GM23338 (cell line): ENCODE measurements around the gene GPR63. TPM values are rescaled to one million over a fixed set of nuclear protein-coding genes. Genes with fewer than 3 reads are reported as not detected.
"Not testable (repeated sequence)": the region's sequence is repeated elsewhere in the genome, so short reads cannot be mapped to it uniquely, and the experiment has no call there.

Source experiments
- ATAC-seq: fragments of 200-7000 bp; cut with Tn5 transposase; 3 replicates; pipeline ENCODE4 v1.9.1; 2020
- DNase-seq: peaks from one replicate; pipeline ENCODE4 v3.0.0-alpha.2; 2015; ENCODE audit warnings: low spot score
- H2AFZ ChIP-seq: fragments of 200-600 bp; sonication (generic); 2 replicates; pipeline ENCODE4 v1.8.0; 2016; ENCODE audit warnings: antibody characterized with exemption, mild to moderate bottlenecking, moderate library complexity
- H3F3A ChIP-seq: fragments of 200-600 bp; sonication (generic); replicated peaks from 2 replicates; pipeline ENCODE4 v1.8.0; 2017; ENCODE audit warnings: antibody characterized with exemption, mixed run types, low read depth
- H3K27ac ChIP-seq: fragments of 200-600 bp; sonication (generic); 2 replicates; pipeline ENCODE4 v1.6.1; 2016; ENCODE audit warnings: low read depth
- H3K27me3 ChIP-seq: fragments of 200-600 bp; sonication (generic); 2 replicates; pipeline ENCODE4 v1.8.0; 2016; ENCODE audit warnings: mild to moderate bottlenecking, mixed run types, moderate library complexity; ENCODE audit not compliant: insufficient read depth
- H3K36me3 ChIP-seq: fragments of 200-600 bp; sonication (generic); 2 replicates; pipeline ENCODE4 v1.8.0; 2016; ENCODE audit warnings: mild to moderate bottlenecking; ENCODE audit not compliant: insufficient read depth
- H3K4me1 ChIP-seq: fragments of 200-600 bp; sonication (generic); 2 replicates; pipeline ENCODE4 v1.8.0; 2016; ENCODE audit warnings: mild to moderate bottlenecking, moderate library complexity; ENCODE audit not compliant: insufficient read depth
- H3K4me2 ChIP-seq: fragments of 200-600 bp; sonication (generic); 2 replicates; pipeline ENCODE4 v1.7.1; 2017; ENCODE audit warnings: mixed run types
- H3K4me3 ChIP-seq: fragments of 200-600 bp; sonication (generic); 2 replicates; pipeline ENCODE4 v1.6.1; 2016; ENCODE audit warnings: mixed run types
- H3K79me2 ChIP-seq: fragments of 200-600 bp; sonication (generic); replicated peaks from 2 replicates; pipeline ENCODE4 v1.8.0; 2017; ENCODE audit warnings: mild to moderate bottlenecking; ENCODE audit not compliant: insufficient read depth
- H3K9me2 ChIP-seq: fragments of 200-600 bp; sonication (generic); 2 replicates; pipeline ENCODE4 v1.8.0; 2017; ENCODE audit not compliant: insufficient read depth
- H4K20me1 ChIP-seq: fragments of 200-600 bp; sonication (generic); replicated peaks from 2 replicates; pipeline ENCODE4 v1.8.0; 2017; ENCODE audit warnings: mild to moderate bottlenecking; ENCODE audit not compliant: insufficient read depth
- H3K27ac Mint-ChIP-seq: 2 replicates; pipeline ENCODE4 v1.8.0; 2020; ENCODE audit warnings: inconsistent platforms, mild to moderate bottlenecking, moderate library complexity, mixed read lengths
- H3K27me3 Mint-ChIP-seq: 3 replicates; pipeline ENCODE4 v1.8.0; 2022; ENCODE audit warnings: low read depth, mild to moderate bottlenecking, moderate library complexity, mixed read lengths, inconsistent platforms; ENCODE audit not compliant: insufficient read depth, poor library complexity
- H3K36me3 Mint-ChIP-seq: 3 replicates; pipeline ENCODE4 v1.8.0; 2021; ENCODE audit warnings: low read depth, mild to moderate bottlenecking, inconsistent platforms, moderate library complexity, mixed read lengths
- H3K4me1 Mint-ChIP-seq: 3 replicates; pipeline ENCODE4 v1.8.0; 2020; ENCODE audit warnings: mild to moderate bottlenecking, inconsistent platforms, mixed read lengths
- H3K4me3 Mint-ChIP-seq: 3 replicates; pipeline ENCODE4 v1.8.0; 2021; ENCODE audit warnings: moderate library complexity, mild to moderate bottlenecking, inconsistent platforms, mixed read lengths
- H3K9me3 Mint-ChIP-seq: 3 replicates; pipeline ENCODE4 v1.8.0; 2020; ENCODE audit warnings: moderate library complexity, mild to moderate bottlenecking, inconsistent platforms, mixed read lengths
- CREB1 ChIP-seq: fragments of 250-450 bp; sonication (Bioruptor Pico); IDR thresholded peaks from 2 replicates; pipeline ENCODE4 v1.5.0; 2020; ENCODE audit warnings: low read depth, mild to moderate bottlenecking, moderate library complexity
- EZH2 ChIP-seq: fragments of 200-600 bp; sonication (generic); IDR thresholded peaks from one replicate; pipeline ENCODE4 v1.8.0; 2017; ENCODE audit warnings: antibody characterized with exemption, mild to moderate bottlenecking, low read depth; ENCODE audit not compliant: unreplicated experiment
- NANOG ChIP-seq: IDR thresholded peaks from 2 replicates; pipeline ENCODE4 v1.6.1; 2016; ENCODE audit warnings: antibody characterized with exemption, borderline replicate concordance
- POLR2AphosphoS5 ChIP-seq: IDR thresholded peaks from 2 replicates; pipeline ENCODE4 v1.6.1; 2016; ENCODE audit warnings: antibody characterized with exemption, low read depth
- STAT1 ChIP-seq: IDR thresholded peaks from one replicate; pipeline ENCODE4 v1.6.1; 2016; ENCODE audit warnings: antibody characterized with exemption; ENCODE audit not compliant: unreplicated experiment
- ZNF114 ChIP-seq: fragments of 250-450 bp; sonication (Bioruptor Pico); IDR thresholded peaks from 2 replicates; pipeline ENCODE4 v1.5.0; 2020; ENCODE audit warnings: mild to moderate bottlenecking, moderate library complexity
- ZNF331 ChIP-seq: fragments of 250-450 bp; sonication (Bioruptor Pico); IDR thresholded peaks from 2 replicates; pipeline ENCODE4 v1.5.0; 2020; ENCODE audit warnings: low read depth, mild to moderate bottlenecking, moderate library complexity
- polyA plus RNA-seq: library from polyadenylated mRNA; unstranded; fragments of >200 nt; fragmentation: Nextera tagmentation; extraction: Ambion mirVana; gene quantifications from 2 replicates; pipeline ENCODE4 v1.2.1, GENCODE V29; 2016
- total RNA-seq: library from RNA; depleted of rRNA; stranded (reverse); fragments of >200 nt; shearing (Covaris generic); gene quantifications from 2 replicates; pipeline ENCODE4 v1.2.3, GENCODE V29; 2014
- TF ChIP-seq, protein P1 (sequence below): IDR thresholded peaks from 2 replicates; pipeline ENCODE4 v1.6.1; 2016; ENCODE audit warnings: antibody characterized with exemption
- TF ChIP-seq, protein P2 (sequence below), 2 experiments: fragments of 200-600 bp in 1 of 2; sonication (generic) in 1 of 2; conservative IDR thresholded peaks; 2 replicates each; pipeline versions ENCODE4 v1.5.1 to v1.6.1; 2016 to 2017; ENCODE audit warnings: antibody characterized with exemption in 2 of 2, low read depth in 2 of 2, mild to moderate bottlenecking in 2 of 2, moderate library complexity in 1 of 2
- TF ChIP-seq, protein P3 (sequence below): IDR thresholded peaks from one replicate; pipeline ENCODE4 v1.6.1; 2018; ENCODE audit warnings: antibody characterized with exemption; ENCODE audit not compliant: unreplicated experiment

GPR63 gene
- total and polyA plus RNA-seq, 2 experiments from 2014 or later: 5.4 to 19.3 TPM

DNA sequence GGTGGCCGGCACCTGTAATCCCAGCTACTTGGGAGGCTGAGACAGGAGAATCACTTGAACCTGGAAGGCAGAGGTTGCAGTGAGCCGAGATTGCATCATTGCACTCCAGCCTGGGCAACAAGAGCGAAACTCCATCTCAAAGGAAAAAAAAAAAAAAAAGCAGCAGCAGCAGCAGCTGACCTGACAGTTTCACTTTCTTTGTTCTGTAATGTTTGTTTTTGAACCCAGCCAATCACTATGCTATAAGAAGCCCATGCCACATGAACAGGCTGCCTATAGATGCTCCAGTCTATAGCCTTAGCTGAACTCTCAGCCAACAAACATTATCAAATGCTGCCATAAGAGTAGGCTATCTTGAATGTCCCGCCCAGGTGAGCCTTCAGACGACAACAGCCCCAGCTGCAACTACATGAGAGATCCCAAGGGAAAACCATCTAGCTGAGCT lies 47.9 kb upstream of the GPR63 start:
- H3K79me2 ChIP-seq, H3K4me3 ChIP-seq, H3K4me2 ChIP-seq, H3K27ac ChIP-seq, H3K27me3 ChIP-seq, H3F3A ChIP-seq, H3K4me1 ChIP-seq, H3K36me3 ChIP-seq, H4K20me1 ChIP-seq, H3K4me1 Mint-ChIP-seq, H3K4me3 Mint-ChIP-seq, H3K9me2 ChIP-seq, H3K27me3 Mint-ChIP-seq, H3K9me3 Mint-ChIP-seq, H3K36me3 Mint-ChIP-seq: not testable (repeated sequence)
- H2AFZ ChIP-seq: peak overlapping the region; percentile 11; the same call in 1 of the 2 replicates
- DNase-seq (peak; percentile 37), ATAC-seq (peak; percentile 73)
- peak overlapping the region; percentile 73; the same call in 1 of the 2 replicates for H3K27ac Mint-ChIP-seq

DNA sequence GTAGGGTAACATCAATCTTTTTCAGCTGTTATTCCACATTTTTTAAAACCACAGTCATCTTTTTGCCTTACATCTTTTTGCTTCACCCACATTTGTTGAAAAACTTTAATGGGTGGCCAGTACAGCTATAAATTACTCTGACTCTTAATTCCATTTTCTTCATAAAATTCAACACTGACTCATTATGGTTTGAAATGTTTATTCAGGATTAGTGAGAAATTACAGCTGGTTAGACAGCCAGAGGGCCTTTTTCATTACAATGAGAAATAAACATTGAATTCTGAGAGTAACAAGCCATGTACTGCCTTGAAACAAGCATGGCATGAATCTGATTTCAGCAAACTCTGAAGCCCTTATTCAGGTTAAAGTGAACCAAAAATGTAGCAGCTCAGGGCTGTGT lies 40.9 kb upstream of the GPR63 start:
- Histone ChIP-seq H3K36me3 (no peaks in the 10 kb centered on the region), H3K27ac (no peak overlapping the region), H3K4me3 (no peak overlapping the region), H3K27me3 (no peaks in the 10 kb centered on the region), H3K79me2 (no peaks in the 10 kb centered on the region), H3K9me2 (no peaks in the 10 kb centered on the region), H4K20me1 (no peaks in the 10 kb centered on the region), H2AFZ (peak overlapping the region; percentile 72; the same call in 1 of the 2 replicates), H3F3A (no peaks in the 10 kb centered on the region), H3K4me1 (no peaks in the 10 kb centered on the region), H3K4me2 (no peak overlapping the region)
- peaks cover 4% of the 10 kb centered on the region for H3K4me1 Mint-ChIP-seq
- no peak overlapping the region for H3K4me3 Mint-ChIP-seq
- ATAC-seq: no peak
- H3K36me3 Mint-ChIP-seq: no peaks in the 10 kb centered on the region
- no peak for DNase-seq
- no peaks in the 10 kb centered on the region for H3K9me3 Mint-ChIP-seq
- TF ChIP-seq NANOG (no peak), POLR2AphosphoS5 (no peak), ZNF331 (CRISPR knock-in tag) (no peak), STAT1 (no peak), EZH2 (no peak), ZNF114 (CRISPR knock-in tag) (no peak), CREB1 (CRISPR knock-in tag) (no peak)
- TF ChIP-seq, protein P1, sequence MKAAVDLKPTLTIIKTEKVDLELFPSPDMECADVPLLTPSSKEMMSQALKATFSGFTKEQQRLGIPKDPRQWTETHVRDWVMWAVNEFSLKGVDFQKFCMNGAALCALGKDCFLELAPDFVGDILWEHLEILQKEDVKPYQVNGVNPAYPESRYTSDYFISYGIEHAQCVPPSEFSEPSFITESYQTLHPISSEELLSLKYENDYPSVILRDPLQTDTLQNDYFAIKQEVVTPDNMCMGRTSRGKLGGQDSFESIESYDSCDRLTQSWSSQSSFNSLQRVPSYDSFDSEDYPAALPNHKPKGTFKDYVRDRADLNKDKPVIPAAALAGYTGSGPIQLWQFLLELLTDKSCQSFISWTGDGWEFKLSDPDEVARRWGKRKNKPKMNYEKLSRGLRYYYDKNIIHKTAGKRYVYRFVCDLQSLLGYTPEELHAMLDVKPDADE: no peak
- TF ChIP-seq, protein P2, sequence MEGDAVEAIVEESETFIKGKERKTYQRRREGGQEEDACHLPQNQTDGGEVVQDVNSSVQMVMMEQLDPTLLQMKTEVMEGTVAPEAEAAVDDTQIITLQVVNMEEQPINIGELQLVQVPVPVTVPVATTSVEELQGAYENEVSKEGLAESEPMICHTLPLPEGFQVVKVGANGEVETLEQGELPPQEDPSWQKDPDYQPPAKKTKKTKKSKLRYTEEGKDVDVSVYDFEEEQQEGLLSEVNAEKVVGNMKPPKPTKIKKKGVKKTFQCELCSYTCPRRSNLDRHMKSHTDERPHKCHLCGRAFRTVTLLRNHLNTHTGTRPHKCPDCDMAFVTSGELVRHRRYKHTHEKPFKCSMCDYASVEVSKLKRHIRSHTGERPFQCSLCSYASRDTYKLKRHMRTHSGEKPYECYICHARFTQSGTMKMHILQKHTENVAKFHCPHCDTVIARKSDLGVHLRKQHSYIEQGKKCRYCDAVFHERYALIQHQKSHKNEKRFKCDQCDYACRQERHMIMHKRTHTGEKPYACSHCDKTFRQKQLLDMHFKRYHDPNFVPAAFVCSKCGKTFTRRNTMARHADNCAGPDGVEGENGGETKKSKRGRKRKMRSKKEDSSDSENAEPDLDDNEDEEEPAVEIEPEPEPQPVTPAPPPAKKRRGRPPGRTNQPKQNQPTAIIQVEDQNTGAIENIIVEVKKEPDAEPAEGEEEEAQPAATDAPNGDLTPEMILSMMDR (conservative IDR thresholded peaks at IDR 0.05; ENCODE audit: low read depth in 2 of 2): no peak
- TF ChIP-seq, protein P3, sequence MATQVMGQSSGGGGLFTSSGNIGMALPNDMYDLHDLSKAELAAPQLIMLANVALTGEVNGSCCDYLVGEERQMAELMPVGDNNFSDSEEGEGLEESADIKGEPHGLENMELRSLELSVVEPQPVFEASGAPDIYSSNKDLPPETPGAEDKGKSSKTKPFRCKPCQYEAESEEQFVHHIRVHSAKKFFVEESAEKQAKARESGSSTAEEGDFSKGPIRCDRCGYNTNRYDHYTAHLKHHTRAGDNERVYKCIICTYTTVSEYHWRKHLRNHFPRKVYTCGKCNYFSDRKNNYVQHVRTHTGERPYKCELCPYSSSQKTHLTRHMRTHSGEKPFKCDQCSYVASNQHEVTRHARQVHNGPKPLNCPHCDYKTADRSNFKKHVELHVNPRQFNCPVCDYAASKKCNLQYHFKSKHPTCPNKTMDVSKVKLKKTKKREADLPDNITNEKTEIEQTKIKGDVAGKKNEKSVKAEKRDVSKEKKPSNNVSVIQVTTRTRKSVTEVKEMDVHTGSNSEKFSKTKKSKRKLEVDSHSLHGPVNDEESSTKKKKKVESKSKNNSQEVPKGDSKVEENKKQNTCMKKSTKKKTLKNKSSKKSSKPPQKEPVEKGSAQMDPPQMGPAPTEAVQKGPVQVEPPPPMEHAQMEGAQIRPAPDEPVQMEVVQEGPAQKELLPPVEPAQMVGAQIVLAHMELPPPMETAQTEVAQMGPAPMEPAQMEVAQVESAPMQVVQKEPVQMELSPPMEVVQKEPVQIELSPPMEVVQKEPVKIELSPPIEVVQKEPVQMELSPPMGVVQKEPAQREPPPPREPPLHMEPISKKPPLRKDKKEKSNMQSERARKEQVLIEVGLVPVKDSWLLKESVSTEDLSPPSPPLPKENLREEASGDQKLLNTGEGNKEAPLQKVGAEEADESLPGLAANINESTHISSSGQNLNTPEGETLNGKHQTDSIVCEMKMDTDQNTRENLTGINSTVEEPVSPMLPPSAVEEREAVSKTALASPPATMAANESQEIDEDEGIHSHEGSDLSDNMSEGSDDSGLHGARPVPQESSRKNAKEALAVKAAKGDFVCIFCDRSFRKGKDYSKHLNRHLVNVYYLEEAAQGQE: no peak
- H3K27me3 Mint-ChIP-seq: no peaks in the 10 kb centered on the region
- no peak overlapping the region for H3K27ac Mint-ChIP-seq
